Lower leg skin (tissue), 4 donors: ENCODE data around the gene NFAT5. TPM values are rescaled to one million over a fixed set of nuclear protein-coding genes. Genes with fewer than 3 reads are reported as not detected.
A peak's percentile ranks its signal among the peaks of the same experiment; 100 is the strongest.

ENCODE experiments used
- DNase-seq, 2 donors: peaks; one replicate each; pipeline ENCODE4 v3.0.0-alpha.2; 2019; ENCODE audit warnings: low spot score in 2 of 2
- H3K4me3 ChIP-seq: fragments of 200-600 bp; sonication (generic); 2 replicates; pipeline ENCODE4 v1.5.1; 2017; ENCODE audit warnings: mild to moderate bottlenecking, low read depth; ENCODE audit not compliant: poor library complexity, severe bottlenecking
- POLR2A ChIP-seq, 2 donors: fragments of 450-650 bp; IDR thresholded peaks; one replicate each; pipeline ENCODE4 v1.6.1; 2016 to 2017; ENCODE audit warnings: antibody characterized with exemption in 2 of 2, mild to moderate bottlenecking in 1 of 2, moderate library complexity in 1 of 2
- WGBS, 2 donors: methylation state at CpG; one replicate each; pipeline ENCODE4 v1.1.5; 2018; 5-methylcytosine and 5-hydroxymethylcytosine counted together
- intact Hi-C: fragments of 100-400 bp; cut with DNase I; formaldehyde crosslinking; loops from one replicate; pipeline ENCODE4 v1.15.0; 2023; ENCODE audit warnings: low total_unique reads
- total RNA-seq, 4 donors: library from RNA; depleted of rRNA; stranded (reverse); fragments of >200 nt; gene quantifications; one replicate each; pipeline ENCODE4 v1.1.0, GENCODE V29; 2016
- TF ChIP-seq, protein P1 (sequence below), 3 donors: fragments of 450-650 bp; IDR thresholded peaks; one replicate each; pipeline ENCODE4 v1.5.1; 2016; ENCODE audit warnings: antibody characterized with exemption in 3 of 3, mild to moderate bottlenecking in 3 of 3, moderate library complexity in 2 of 3

NFAT5 gene
- total RNA-seq, 4 donors from 2014 or later, result 74.7 to 114 (median 88.6) TPM

DNA sequence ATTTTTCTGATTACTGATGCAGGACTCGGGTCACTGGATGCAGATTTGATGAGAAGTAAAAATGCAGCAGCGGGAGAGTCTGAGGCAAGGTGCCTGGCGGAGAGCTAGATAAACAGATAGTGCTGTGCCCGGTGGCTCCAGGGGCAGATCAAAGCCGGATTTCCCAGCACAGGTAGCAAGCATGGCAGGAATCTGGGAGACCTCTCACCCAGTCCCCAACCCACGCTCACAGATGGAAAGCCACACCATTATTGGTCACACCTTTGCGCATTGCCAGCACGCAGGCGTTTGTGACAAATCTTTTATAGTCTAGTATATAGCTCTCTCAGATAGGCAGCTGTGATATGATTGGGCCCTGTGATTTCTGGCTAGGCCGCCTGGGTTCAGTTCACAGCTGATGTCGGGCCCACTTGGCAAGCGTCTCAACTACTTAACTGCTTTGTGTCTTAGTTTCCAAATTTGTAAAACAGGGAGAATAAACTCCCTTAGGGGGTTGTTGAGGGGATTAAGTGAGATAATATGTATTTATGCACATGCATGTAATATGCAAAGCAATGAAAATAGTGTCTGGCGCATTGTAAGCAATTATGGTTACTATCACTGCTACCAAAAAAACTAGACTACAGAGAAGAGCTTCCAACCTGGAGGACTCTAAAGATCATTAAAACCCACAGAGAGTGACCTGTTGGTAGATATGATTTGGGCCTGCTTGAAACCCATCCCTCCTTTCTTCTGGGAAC lies 42.0 kb upstream of the NFAT5 start:
- intact Hi-C loops, result no loop called here
- 61 to 65% methylated on average over 13 of the region's 13 CpGs for WGBS, 2 donors

GRCh38 chr16:69526831-69527655 lies 38.7 kb upstream of the NFAT5 start:
- DNase-seq, result peak in 1 of 2 donors; percentile 68
- no peak overlapping the region for H3K4me3 ChIP-seq
- no peak for TF ChIP-seq POLR2A (IDR thresholded peaks at IDR 0.05)
- TF ChIP-seq, protein P1, sequence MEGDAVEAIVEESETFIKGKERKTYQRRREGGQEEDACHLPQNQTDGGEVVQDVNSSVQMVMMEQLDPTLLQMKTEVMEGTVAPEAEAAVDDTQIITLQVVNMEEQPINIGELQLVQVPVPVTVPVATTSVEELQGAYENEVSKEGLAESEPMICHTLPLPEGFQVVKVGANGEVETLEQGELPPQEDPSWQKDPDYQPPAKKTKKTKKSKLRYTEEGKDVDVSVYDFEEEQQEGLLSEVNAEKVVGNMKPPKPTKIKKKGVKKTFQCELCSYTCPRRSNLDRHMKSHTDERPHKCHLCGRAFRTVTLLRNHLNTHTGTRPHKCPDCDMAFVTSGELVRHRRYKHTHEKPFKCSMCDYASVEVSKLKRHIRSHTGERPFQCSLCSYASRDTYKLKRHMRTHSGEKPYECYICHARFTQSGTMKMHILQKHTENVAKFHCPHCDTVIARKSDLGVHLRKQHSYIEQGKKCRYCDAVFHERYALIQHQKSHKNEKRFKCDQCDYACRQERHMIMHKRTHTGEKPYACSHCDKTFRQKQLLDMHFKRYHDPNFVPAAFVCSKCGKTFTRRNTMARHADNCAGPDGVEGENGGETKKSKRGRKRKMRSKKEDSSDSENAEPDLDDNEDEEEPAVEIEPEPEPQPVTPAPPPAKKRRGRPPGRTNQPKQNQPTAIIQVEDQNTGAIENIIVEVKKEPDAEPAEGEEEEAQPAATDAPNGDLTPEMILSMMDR (IDR thresholded peaks at IDR 0.05), result no peak
- 89% methylated on average over 11 of the region's 11 CpGs for WGBS, 2 donors
- intact Hi-C loops, result no loop called here

More for the DNA sequence above, 42.0 kb upstream of the NFAT5 start:
- TF ChIP-seq, protein P1 (IDR thresholded peaks at IDR 0.05), result no peak
- no peak for TF ChIP-seq POLR2A (IDR thresholded peaks at IDR 0.05)
- DNase-seq, result peak in 1 of 2 donors; percentile 71
- no peak overlapping the region for H3K4me3 ChIP-seq

DNA sequence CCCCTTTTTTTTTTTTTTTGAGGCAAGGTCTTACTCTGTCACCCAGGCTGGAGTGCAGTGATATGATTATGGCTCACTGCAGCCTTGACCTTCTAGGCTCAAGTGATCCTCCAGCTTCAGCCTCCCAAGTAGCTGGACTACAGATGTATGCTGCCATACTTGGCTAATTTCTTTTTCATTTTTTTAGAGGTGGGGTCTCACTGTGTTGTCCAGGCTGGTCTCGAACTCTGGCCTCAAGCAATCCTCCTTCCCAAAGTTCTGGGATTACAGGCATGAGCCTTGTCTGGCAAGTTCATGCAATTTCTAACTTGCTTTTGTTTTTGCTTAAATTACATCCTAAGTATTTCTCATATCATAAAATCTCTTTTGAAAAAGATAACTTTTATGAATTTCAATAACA lies 33.8 kb upstream of the NFAT5 start:
- intact Hi-C loops, result no loop called here
- H3K4me3 ChIP-seq, result no peak overlapping the region
- TF ChIP-seq, protein P1 (IDR thresholded peaks at IDR 0.05), result no peak
- TF ChIP-seq POLR2A (IDR thresholded peaks at IDR 0.05), result no peak
- no peak for DNase-seq
- WGBS, 2 donors, result 57 to 77% methylated on average over 1 of the region's 1 CpG

DNA sequence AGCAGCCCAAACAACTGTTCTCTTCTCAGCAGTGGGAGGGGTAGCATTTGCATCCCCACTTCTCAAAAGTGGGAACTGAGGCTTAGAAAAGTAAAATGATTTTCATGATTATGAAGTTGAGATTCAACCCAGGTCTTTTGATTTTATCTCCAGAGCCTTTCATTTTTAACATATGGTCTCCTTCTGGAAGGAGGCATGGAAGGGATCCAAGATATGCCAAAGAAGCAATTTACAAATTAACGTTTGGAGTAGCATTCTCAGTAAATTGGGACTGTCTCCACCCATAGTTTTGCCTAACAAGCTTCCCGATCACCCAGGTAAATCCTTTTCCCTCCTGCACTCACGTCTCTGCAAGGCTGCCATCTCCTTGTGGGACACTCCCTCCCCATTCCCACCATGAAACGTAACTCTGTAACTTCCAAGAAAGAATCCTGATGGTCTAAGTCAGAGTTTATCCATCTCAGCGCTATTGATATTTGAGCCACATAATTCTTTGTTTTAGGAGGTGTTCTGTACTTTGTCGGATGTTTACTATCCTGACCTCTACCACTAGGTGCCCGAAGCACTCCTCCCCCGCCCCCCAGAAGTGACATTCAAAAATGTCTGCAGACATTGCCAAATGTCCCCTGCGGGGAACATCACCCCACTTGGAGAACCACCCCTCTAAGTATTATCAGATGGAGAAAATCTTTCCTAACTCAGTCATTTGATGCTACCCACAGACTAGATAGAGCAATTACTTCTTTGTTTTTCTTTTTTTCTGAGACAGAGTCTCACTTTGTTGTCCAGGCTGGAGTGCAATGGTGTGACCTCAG lies 32.9 kb upstream of the NFAT5 start:
- TF ChIP-seq POLR2A (IDR thresholded peaks at IDR 0.05), result no peak
- TF ChIP-seq, protein P1 (IDR thresholded peaks at IDR 0.05), result no peak

GRCh38 chr16:69534720-69535119 lies 31.0 kb upstream of the NFAT5 start:
- intact Hi-C loops, result no loop called here
- no peak overlapping the region for H3K4me3 ChIP-seq
- TF ChIP-seq, protein P1 (IDR thresholded peaks at IDR 0.05), result no peak
- no peak for TF ChIP-seq POLR2A (IDR thresholded peaks at IDR 0.05)
- WGBS, 2 donors, result 95 to 100% methylated on average over 3 of the region's 3 CpGs
- DNase-seq, result no peak

More for the DNA sequence above, 32.9 kb upstream of the NFAT5 start:
- DNase-seq, result peak in 1 of 2 donors; percentile 37
- intact Hi-C loops, result no loop called here
- H3K4me3 ChIP-seq, result no peak overlapping the region
- WGBS, 2 donors, result 34 to 46% methylated on average over 9 of the region's 9 CpGs
